Caco-2 (cell line): Measurements from ENCODE around the gene TOR4A. TPM values are rescaled to one million over a fixed set of nuclear protein-coding genes. Genes with fewer than 3 reads are reported as not detected.

Source experiments
- BruUV-seq: library from RNA; stranded (reverse); fragments of 400-500 nt; replicated peaks from 2 replicates; lab custom pipeline; 2021; lab: Mats Ljungman, UMichigan
- CTCF ChIA-PET: fragments of 300-600 bp; sonication (Branson Sonifier 250); formaldehyde crosslinking; loops from one replicate; lab custom pipeline; 2022; ENCODE audit warnings: antibody characterized with exemption; lab: Charles Lee
- POLR2A ChIA-PET: fragments of 300-600 bp; sonication (Branson Sonifier 250); formaldehyde crosslinking; loops from one replicate; lab custom pipeline; 2022; ENCODE audit warnings: antibody characterized with exemption; lab: Charles Lee
- DNase-seq, 2 experiments: peaks; one replicate each; pipeline versions ENCODE4 v3.0.0 to v3.0.0-alpha.2; 2020 to 2022
- H3K27me3 ChIP-seq: replicated peaks from 2 replicates; pipeline ENCODE4 v1.6.0; 2011; ENCODE audit warnings: low read length; ENCODE audit not compliant: control insufficient read depth, insufficient read depth
- H3K36me3 ChIP-seq: 2 replicates; pipeline ENCODE4 v1.5.1; 2011; ENCODE audit warnings: low read length; ENCODE audit not compliant: control insufficient read depth, insufficient read depth
- H3K4me1 ChIP-seq: fragments of 250-450 bp; sonication (Bioruptor Pico); 2 replicates; pipeline ENCODE4 v1.5.1; 2020; ENCODE audit warnings: mild to moderate bottlenecking
- H3K4me3 ChIP-seq: 2 replicates; pipeline ENCODE4 v1.5.1; 2011; ENCODE audit warnings: low read depth, mild to moderate bottlenecking, control low read depth, low read length
- H3K9me3 ChIP-seq: fragments of 250-450 bp; sonication (Bioruptor Pico); 2 replicates; pipeline ENCODE4 v1.5.1; 2020; ENCODE audit warnings: mild to moderate bottlenecking, moderate library complexity
- H3K27ac Mint-ChIP-seq: one replicate; pipeline ENCODE4 v1.8.0; 2022; ENCODE audit warnings: mixed read lengths; ENCODE audit not compliant: unreplicated experiment
- H3K27me3 Mint-ChIP-seq: one replicate; pipeline ENCODE4 v1.8.0; 2022; ENCODE audit warnings: mixed read lengths; ENCODE audit not compliant: insufficient read depth, unreplicated experiment
- H3K36me3 Mint-ChIP-seq: one replicate; pipeline ENCODE4 v1.8.0; 2022; ENCODE audit warnings: mild to moderate bottlenecking, mixed read lengths; ENCODE audit not compliant: insufficient read depth, unreplicated experiment
- H3K4me1 Mint-ChIP-seq: one replicate; pipeline ENCODE4 v1.8.0; 2022; ENCODE audit warnings: low read depth, mixed read lengths; ENCODE audit not compliant: unreplicated experiment
- H3K4me3 Mint-ChIP-seq: one replicate; pipeline ENCODE4 v1.8.0; 2022; ENCODE audit warnings: mild to moderate bottlenecking, moderate library complexity, mixed read lengths; ENCODE audit not compliant: unreplicated experiment
- H3K9me3 Mint-ChIP-seq: one replicate; pipeline ENCODE4 v1.8.0; 2022; ENCODE audit warnings: mixed read lengths; ENCODE audit not compliant: unreplicated experiment
- intact Hi-C: fragments of 100-400 bp; cut with micrococcal nuclease; formaldehyde crosslinking; loops from one replicate; pipeline ENCODE4 v1.10.0; 2022; ENCODE audit not compliant: unreplicated experiment
- total RNA-seq: library from RNA; stranded (reverse); gene quantifications from 2 replicates; pipeline ENCODE4 v1.2.3, GENCODE V29; 2022
- TF ChIP-seq, protein P1 (sequence below), 2 experiments: fragments of 200-600 bp in 1 of 2; IDR thresholded peaks; 1 replicate in 1 of 2; 2 replicates in 1 of 2; pipeline versions ENCODE4 v1.5.1 to v1.8.0; 2011 to 2022; ENCODE audit warnings: antibody characterized with exemption in 1 of 2, control low read depth in 1 of 2, inconsistent platforms in 1 of 2, low read depth in 1 of 2, low read length in 1 of 2, mild to moderate bottlenecking in 1 of 2, moderate library complexity in 1 of 2; ENCODE audit not compliant: insufficient read depth in 1 of 2, severe bottlenecking in 1 of 2, unreplicated experiment in 1 of 2

The TOR4A gene
- total RNA-seq, 1 experiment from 2014 or later, result 1.8 TPM

DNA sequence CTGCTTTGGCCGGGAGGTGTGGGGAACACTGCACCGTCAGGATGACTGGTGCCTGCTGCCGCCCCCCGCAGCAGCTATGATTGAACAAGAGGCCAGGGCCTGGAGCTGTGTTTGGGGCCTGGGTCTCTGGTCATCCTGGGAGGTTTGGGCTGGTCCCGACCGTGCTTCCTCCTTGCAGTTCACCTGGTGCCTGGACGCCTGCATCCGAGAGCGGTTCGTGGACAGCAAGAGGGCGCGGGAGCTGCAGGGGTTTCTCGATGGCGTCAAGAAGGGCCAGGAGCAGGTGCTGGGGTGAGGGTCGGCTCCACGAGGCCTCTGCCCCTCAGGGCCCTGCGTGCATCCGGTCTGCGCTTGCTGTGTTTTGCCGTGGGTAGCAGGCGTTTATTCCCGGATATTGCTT is 13.5 kb upstream of the TOR4A start:
- Histone ChIP-seq H3K36me3 (peaks cover 3% of the 10 kb centered on the region), H3K4me1 (no peaks in the 10 kb centered on the region), H3K27me3 (no peaks in the 10 kb centered on the region), H3K4me3 (no peak overlapping the region), H3K9me3 (no peaks in the 10 kb centered on the region)
- no TSS peak for BruUV-seq
- ChIA-PET CTCF (no interaction called here), POLR2A (no interaction called here)
- H3K4me1 Mint-ChIP-seq, result no peaks in the 10 kb centered on the region
- DNase-seq, result no peak
- no peaks in the 10 kb centered on the region for H3K27me3 Mint-ChIP-seq
- H3K27ac Mint-ChIP-seq, result no peak overlapping the region
- intact Hi-C loops, result no loop called here
- TF ChIP-seq, protein P1, sequence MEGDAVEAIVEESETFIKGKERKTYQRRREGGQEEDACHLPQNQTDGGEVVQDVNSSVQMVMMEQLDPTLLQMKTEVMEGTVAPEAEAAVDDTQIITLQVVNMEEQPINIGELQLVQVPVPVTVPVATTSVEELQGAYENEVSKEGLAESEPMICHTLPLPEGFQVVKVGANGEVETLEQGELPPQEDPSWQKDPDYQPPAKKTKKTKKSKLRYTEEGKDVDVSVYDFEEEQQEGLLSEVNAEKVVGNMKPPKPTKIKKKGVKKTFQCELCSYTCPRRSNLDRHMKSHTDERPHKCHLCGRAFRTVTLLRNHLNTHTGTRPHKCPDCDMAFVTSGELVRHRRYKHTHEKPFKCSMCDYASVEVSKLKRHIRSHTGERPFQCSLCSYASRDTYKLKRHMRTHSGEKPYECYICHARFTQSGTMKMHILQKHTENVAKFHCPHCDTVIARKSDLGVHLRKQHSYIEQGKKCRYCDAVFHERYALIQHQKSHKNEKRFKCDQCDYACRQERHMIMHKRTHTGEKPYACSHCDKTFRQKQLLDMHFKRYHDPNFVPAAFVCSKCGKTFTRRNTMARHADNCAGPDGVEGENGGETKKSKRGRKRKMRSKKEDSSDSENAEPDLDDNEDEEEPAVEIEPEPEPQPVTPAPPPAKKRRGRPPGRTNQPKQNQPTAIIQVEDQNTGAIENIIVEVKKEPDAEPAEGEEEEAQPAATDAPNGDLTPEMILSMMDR (IDR thresholded peaks at IDR 0.05; ENCODE audit: insufficient read depth in 1 of 2, low read depth in 1 of 2, low read length in 1 of 2, severe bottlenecking in 1 of 2, unreplicated experiment in 1 of 2), result no peak
- no peak overlapping the region for H3K4me3 Mint-ChIP-seq
- H3K9me3 Mint-ChIP-seq, result no peaks in the 10 kb centered on the region
- peaks cover 68% of the 10 kb centered on the region for H3K36me3 Mint-ChIP-seq

DNA sequence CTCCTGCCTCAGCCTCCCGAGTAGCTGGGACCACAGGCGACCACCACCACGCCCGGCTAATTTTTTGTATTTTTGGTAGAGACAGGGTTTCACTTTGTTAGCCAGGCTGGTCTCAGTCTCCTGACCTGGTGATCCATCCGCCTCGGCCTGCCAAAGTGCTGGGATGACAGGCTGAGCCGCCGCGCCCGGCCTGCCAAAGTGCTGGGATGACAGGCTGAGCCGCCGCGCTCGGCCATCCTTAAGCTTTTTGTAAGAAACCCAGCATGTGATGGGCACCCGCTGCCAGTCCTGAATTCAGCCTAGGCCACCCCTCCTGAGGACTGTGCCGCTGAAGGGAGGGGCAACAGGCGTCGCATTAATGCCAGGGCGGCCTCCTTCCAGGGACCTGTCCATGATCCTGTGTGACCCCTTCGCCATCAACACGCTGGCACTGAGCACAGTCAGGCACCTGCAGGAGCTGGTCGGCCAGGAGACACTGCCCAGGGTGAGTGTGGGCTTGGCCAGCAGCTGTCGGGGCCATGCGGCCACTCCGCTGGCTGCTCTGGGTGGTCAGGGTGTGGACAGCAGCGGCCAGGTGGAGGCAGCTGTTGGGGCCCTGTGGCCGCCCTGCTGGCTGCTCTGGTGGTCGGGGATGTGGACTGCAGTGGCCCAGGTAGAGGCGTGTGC is 11.9 kb upstream of the TOR4A start:
- Histone ChIP-seq H3K36me3 (peaks cover 3% of the 10 kb centered on the region), H3K27me3 (no peaks in the 10 kb centered on the region), H3K4me3 (no peak overlapping the region), H3K9me3 (no peaks in the 10 kb centered on the region), H3K4me1 (no peaks in the 10 kb centered on the region)
- no peak for DNase-seq
- Mint-ChIP-seq H3K27ac (no peak overlapping the region), H3K9me3 (no peaks in the 10 kb centered on the region), H3K4me3 (no peak overlapping the region), H3K27me3 (no peaks in the 10 kb centered on the region), H3K36me3 (peaks cover 78% of the 10 kb centered on the region), H3K4me1 (no peaks in the 10 kb centered on the region)
- TF ChIP-seq, protein P1 (IDR thresholded peaks at IDR 0.05; ENCODE audit: insufficient read depth in 1 of 2, low read depth in 1 of 2, low read length in 1 of 2, severe bottlenecking in 1 of 2, unreplicated experiment in 1 of 2), result no peak
- intact Hi-C loops, result no loop called here
- ChIA-PET POLR2A (no interaction called here), CTCF (interaction anchor here (0.8 kb wide), 1 partner anchor 12 kb away, joined by 3 read pairs; no protein-coding TSS in a partner anchor)
- no TSS peak for BruUV-seq

DNA sequence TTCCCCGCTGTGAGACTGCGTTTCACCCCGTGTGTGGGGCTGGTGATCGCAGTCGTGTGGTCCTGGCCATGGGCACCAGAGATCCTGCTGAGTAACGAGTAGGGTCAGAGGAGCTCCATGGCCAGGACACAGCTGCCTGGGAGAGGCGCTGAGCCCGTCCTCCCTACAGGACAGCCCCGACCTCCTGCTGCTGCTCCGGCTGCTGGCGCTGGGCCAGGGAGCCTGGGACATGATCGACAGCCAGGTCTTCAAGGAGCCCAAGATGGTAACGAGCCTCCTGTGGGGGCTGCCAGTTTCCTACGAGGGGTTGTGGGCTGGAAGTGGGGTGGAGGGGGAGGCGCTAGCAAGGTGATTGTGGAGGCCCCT is 11.4 kb upstream of the TOR4A start:
- DNase-seq, result no peak
- Mint-ChIP-seq H3K4me3 (no peak overlapping the region), H3K4me1 (no peaks in the 10 kb centered on the region), H3K9me3 (no peaks in the 10 kb centered on the region), H3K36me3 (peaks cover 79% of the 10 kb centered on the region), H3K27ac (no peak overlapping the region), H3K27me3 (no peaks in the 10 kb centered on the region)
- Histone ChIP-seq H3K27me3 (no peaks in the 10 kb centered on the region), H3K4me1 (no peaks in the 10 kb centered on the region), H3K9me3 (no peaks in the 10 kb centered on the region), H3K36me3 (peaks cover 3% of the 10 kb centered on the region), H3K4me3 (no peak overlapping the region)
- ChIA-PET CTCF (interaction anchor here (0.8 kb wide), 1 partner anchor 12 kb away, joined by 3 read pairs; no protein-coding TSS in a partner anchor), POLR2A (no interaction called here)
- intact Hi-C loops, result no loop called here
- TF ChIP-seq, protein P1 (IDR thresholded peaks at IDR 0.05; ENCODE audit: insufficient read depth in 1 of 2, low read depth in 1 of 2, low read length in 1 of 2, severe bottlenecking in 1 of 2, unreplicated experiment in 1 of 2), result no peak
- no TSS peak for BruUV-seq
